CD4-positive, alpha-beta T cell treated with Interleukin-12 subunit alpha and Interleukin-12 subunit beta, for 1 hour (primary cell): ENCODE data around the gene BTBD2.
A peak's percentile ranks its signal among the peaks of the same experiment; 100 is the strongest.

Source experiments
- DNase-seq: peaks from one replicate; pipeline ENCODE4 v3.0.0-alpha.2; 2020

Gene BTBD2

DNA sequence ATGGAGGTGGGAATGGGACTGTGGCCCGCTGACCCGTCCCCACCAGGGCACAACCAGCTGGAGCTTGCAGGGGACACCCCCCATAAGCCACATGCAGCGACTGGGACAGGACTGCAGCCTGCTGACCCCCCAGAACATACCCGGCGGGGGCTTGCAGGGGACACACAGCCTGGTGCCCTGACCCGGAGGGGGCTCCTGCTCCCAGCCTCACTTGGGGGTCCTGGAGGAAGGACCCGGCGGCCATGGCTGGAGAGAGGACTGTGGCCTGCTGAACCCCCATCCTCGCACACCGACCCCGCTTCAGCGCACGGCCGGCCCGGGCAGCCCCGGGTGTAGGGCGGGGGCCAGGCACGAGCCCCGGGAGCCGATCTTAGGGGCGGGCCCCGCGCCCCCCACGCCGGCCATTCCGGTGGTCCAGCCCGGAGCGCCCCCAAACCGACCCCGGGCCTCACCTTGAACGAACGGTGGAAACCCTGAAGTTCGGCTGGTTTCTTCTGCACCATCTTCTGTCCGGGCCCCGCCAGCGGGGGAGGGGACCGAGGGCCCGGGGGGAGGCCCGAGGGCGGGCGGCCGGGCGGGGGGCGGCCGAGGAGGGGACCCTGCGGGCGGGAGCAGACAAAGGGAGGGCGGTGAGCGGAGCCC, 35.0 kb upstream of the BTBD2 start:
- no peak for DNase-seq

DNA sequence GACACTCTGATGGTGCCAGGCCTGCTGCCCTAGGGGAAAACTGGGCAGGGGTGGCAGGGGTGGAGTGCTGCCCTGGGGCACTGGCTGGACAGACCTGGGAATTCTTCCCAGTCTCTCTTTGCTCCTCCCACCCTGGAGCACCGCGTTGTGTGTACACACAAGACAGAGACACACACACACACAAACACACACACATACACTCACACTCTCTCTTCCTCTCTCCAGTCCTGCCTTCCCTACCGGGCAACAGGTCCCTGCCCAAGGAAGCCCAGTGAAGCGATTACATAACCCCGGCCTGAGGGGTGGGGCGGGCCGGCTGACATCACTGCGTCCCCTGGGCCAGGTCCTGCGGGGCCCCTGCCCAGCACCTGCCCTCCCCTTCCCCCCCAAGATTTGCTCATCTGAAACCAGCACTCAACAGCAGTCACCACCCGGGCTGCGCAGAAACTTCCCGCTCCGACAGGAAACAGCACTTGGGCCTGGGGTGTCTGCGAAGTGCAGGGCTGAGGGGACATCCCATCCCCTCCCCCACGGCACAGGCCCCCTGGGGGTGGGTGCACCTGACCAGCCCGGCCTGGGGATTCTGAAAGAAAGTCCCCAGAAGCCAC, 34.3 kb upstream of the BTBD2 start:
- peak; percentile 73 for DNase-seq

DNA sequence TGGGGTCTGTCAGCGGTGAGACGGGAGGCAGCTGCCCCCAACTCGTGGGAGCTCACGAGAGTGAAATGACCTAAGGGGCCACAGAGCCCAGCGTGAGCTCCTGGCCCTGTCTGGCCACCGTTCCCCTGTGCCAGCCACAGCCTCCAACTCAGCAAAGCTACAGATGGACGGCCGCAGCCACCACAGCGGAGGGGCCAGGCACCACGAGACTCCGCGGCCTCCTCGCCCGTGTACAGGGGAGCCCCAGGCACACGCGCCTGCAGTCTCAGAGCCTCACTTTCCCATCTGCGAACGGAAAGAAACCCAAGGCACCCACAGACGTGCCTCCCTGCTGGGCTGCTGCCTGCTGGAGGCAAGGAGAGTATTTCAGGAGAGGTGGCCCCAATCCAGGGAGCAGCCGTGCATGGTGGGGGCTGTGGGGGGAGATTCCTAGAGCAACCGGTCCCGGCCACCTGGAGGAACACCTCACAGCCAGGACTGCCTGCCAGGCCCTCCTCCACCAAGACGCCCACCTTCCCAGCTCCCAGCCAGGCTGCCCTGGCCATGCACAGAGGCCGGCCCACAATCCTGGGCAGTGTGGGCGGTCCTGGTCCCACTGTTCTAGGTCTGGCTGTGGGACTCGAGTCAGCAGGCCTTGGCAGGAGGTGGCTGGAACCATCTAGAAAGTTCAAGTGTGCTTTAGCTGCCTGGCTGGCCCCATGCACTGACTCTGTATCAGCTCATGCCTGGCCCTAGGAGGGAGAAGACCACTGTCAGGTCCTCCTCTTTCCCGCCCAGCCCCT, 33.6 kb upstream of the BTBD2 start:
- DNase-seq = no peak

DNA sequence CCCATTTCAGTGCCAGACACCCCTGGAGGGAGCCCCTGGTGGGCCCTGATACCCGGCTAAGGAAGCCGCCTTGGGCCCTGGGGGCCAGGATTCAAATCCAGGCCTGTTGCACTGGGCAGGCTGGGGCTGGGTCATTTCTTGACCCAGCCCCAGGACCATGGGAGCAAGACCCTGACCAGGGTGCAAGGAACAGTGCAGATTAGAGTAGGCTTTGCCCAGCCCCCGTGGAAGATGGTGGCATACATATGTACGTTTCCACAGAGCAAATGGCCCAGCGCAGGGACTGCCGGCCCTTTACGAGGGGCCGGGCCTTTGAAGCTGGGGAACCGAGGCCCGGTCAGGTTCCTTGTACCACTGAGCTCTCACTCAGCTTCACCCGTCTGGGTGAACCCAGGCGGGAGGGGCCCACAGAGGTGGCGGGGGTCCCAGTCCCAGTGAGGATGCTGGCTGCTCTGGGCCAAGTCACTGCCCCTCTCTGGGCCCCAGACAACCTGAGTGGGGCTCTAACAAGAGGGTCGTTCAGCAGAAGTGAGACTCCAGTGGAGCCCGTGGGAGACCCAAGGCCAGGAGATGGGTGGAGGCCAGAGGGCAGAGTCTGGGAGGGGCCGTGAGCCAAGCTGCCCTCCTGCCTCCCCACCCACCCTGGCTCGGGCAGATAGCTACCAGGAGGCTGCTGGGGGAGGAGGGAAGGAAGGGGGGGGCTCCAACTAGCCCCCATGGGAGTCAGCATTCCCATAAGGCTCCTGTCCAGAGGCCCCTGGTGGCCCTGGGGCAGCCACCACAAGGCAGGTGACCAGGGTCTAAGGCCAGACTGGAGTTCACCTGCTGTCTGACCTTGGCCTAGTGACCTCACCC, 32.8 kb upstream of the BTBD2 start:
- DNase-seq = no peak

DNA sequence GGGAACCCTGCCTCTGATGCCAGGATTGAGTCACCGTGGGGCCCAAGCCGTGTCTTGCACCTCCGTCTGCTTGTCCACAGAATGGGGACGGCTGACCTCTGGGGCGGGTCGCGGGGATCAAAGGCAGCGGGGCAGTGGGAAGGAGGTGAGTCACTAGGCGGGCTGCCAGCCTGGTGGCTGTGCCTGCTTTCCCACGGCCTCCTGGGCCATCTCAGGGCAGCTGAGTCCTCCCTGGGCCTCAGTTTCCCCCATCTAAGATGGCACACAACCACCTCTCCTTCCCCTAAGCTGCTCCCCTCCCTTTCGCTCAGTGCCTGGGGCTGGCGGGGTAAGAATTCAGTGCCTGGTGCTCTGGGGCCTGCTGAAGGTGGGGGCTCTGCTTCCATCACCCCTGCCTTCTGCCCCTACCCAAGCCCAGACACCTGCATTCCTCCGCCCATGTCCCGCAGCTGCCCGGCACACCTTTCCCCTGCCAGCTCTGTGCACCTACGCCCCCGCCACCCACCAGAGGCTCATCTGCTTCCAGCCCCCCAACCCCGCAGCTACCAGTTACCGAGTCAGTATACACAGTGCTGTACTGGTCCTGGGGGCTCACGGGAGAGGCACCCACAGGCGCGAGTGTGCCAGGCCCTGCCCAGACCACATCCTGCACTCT, 32.1 kb upstream of the BTBD2 start:
- no peak for DNase-seq

DNA sequence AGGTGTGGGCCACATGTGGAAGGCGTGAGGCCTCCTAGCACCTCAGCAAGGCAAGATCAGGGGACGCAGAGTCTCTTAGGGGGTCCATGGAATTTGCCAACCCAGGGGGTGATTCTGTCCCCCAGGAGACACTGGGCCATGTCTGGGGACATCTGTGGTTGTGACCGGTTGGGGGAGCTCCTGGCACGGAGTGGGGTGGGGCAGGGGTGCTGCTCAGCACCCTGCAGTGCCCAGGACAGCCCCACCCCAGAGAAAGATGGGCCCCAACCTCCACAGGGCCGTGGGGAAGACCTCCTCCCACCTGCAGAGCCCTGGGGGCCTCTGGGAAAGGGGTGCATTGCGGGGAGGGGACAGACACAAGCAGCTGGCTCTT, 31.5 kb upstream of the BTBD2 start:
- DNase-seq = no peak

DNA sequence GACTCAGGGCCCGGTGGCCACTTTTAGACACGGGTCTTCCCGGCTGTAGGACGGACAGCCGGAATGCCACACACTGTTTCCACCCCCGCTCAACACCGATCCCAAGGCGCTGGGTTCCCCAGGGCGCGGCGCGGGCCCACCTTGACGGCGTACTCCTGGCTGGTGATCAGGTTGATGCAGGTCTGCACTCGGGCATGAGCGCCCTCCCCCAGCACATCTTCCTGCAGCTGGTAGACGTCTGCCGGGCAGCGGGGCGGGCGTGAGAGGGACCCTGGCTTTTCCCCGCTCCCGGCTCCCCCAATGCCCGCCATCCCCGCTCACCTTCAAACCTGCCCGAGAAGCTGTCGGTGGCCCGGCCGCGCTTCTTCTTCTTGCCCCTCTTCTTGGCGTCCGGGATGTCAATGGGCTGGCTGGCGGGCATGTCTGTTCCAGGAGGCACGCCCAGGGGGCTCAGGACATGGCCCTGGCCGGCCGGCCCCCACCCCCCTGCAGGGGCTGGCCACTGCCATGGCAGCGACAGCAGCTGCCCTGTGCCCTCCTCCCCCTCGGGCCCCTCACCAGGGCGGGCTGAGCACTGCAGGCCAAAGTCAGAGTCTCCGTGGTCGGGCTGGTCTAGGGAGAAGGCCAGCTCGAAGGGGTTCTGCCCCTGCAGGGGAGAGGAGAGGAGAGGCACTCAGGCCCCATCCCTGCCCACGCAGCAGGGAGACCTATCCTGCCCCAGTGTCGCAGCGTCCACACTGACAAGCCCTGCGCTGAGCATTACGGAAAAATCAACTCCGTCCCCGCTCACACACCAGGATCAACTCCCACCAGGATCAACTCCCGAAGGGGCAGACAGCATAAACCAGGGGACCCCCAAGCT, 30.8 kb upstream of the BTBD2 start:
- no peak for DNase-seq

DNA sequence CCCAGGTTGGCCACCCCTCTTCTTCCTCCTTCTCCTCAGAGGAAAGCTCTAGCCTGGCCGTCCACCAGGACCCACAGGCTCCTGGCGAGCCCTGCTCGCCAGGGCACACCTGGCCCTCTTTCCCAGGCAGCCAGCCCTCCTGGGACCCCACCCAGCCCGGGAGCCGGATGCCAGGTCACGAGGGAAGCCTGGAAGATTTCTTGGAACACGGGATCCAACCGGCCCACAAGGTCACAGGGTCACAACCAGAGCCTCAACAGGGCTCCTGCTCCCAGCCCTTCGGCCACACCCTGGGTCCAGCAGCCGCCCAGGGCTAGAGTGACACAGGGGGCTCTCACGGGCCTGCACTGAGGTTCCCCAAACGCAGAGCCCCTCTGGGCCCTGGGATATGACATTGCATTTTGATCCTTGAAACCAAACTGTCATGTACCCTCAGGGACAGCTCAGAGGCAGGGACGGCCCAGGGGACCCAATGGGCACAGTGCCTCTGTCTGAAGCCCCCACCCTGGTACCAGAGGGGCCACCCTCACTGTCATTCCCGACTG, 30.1 kb upstream of the BTBD2 start:
- no peak for DNase-seq

DNA sequence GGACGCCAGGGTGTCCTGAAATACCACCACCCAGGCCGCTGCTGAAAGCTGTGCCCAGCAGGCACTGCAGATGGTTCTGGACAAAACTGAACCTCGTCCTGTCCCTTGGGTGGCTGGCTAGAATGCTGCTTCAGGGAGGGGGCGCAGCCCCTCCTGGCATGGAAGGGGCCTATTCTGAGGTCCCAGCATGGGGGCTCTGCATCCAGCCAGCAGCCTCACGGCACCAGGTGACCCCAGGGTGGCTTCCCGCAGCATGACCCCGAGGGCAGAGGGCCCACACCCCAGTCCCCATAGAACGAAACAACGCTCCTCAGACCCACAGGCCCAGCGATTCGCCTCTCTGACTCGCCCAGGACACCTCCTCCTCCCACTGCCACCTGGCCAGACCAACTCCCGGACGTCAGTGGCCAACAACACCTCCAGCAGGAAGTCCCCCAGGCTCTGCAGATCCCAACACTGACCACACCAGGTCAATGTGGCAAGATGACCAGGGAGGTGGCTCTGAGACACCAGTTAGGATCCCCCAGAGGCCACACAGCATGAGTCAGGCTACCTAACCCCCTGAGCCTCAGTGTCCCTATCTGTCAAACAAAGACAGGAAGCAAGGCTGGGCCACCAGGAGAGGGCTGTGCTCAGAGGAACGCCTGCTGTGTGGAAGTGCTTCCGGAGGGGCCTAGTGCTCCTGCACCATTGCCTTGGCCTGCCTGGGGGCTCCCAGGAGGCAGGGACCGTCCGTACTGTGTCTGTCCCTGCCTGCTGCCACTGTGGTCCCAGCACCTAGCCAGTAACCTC, 29.4 kb upstream of the BTBD2 start:
- no peak for DNase-seq

DNA sequence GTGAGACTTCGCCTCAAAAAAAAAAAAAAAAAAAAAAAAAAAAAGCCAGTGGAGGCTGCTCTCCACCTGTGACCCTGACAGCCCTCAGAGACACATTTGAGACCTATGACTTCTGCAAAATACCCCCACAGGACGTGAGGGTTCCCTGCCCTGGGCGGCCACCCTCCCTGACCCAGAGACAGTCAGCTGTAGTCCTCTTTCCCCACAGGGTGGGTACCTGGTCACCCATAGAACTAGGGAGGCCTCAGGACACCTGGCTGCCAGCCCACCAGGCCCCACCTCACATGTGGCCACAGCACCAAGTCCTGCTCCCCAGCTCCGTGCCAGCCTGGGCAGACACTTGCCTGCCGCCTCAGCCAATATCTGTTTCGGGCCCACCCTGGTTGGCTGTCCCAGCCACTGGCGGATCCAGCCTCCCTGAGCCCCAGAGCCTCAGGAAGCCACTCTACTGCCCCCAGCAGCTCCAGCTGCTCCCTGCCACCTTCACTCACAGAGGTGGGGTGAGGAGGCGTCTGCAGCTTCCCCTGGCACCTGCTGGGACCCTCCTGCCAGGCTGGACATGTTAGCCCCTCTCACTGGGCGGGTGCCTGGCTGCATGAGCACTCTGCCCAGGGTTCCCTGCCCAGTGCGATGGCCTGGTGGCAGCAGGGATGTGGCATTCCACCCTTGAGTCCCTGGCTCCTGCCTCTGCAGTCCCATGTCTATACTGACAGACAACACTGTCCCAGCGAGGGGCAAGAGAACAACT, 28.6 kb upstream of the BTBD2 start:
- no peak for DNase-seq

DNA sequence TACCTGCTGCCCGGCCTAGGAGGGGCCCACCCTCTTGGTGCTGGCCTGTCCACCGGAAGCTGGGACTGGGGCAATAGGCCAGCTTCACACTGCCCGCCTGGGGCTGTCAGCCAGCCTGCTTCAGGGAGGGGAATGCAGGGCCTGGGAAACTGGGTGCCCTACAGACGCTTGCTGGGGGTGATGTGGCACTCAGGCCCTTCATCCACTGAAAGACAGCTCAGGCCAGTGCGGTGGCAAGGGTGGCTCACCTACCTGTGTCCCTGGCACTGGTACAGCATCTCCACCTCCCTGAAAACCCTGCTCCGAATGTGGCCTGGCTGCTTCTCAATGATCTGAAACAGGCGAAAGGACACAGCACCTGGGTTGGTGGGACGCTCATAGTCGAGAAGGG, 27.7 kb upstream of the BTBD2 start:
- no peak for DNase-seq

DNA sequence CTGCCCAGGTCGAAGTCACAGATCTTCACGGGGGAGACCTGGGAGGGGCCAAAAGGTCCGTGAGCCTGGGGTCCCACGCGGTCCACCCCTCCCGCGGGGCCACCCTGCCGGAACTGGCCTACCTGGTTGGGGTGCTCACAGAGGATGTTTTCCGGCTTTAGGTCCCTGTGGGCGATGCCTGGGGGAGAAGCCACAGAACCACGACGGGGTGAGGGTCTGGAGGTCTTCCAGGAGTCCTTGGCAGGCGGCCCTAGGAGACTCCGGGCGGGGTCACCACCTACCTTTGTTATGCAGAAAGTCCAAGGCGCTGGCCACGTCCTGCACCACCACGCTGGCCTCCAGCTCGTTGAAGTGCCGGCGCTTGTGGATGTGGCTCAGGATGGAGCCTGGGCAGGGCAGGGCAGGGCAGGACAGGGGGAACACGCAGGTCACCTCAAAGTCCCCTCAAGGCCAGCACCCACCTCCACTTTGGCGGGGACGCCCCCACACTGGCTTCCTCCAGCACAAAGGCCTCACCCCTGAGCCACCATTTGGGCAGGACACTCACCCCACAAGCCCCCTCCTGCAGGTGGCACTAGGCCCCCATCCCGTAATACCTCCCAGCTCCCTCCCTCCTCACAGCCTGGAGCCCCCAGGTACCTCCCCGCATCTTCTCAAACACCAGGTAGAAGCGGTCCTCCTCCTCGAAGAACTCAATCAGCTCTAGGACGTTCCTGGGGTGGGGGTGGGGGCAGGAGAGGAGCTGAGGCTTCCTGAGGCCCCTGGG, 27.2 kb upstream of the BTBD2 start:
- DNase-seq = no peak

DNA sequence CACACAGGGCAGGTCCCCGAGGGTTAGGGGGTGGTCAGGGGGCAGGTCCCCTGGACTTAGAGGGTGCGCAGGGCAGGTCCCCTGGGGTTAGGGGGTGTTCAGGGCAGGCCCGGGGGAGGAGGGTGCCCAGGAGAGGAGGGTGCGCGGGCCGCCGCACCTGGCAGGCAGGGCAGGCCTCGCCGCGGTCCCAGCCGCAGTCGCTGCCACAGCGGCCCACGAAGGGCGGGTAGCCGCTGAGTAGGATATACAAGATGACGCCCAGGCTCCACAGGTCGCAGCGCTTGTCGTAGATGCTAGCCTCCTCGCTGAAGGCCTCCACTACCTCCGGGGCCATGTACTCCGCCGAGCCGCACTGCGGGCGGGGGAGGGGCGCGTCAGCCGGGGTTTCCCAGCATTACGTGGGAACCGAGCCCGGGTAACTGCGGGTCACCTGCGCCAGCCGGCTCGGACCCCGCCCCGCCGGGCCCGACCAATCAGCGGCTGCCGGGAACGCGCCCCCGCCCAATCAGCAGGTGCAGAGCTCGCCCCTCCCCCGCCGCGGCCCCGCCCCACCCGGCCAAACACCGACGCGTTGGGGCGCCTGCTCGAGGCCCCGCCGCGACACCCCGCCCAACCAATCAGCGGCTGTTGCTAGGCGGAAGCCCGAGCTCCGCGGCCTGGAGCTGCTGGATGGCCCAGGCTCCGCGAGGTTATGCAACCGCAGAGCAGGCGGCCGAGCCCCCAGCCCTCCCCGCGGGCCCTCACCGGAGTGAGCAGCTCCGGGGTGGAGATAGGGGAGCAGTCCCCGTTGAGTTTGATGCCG, 26.4 kb upstream of the BTBD2 start:
- peak; percentile 100 for DNase-seq

DNA sequence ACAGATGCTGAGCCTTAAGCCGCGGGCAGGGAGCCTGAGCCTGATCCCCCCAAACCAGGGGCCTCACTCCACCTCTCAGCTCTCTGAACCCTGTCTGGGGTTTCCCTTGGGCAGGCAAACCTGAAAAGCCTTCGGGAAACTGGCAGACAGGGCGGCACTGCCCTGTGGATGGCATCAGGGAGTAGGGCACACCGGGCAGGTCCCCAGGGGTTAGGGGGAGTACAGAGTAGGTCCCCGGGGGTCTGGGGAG, 25.8 kb upstream of the BTBD2 start:
- no peak for DNase-seq

DNA sequence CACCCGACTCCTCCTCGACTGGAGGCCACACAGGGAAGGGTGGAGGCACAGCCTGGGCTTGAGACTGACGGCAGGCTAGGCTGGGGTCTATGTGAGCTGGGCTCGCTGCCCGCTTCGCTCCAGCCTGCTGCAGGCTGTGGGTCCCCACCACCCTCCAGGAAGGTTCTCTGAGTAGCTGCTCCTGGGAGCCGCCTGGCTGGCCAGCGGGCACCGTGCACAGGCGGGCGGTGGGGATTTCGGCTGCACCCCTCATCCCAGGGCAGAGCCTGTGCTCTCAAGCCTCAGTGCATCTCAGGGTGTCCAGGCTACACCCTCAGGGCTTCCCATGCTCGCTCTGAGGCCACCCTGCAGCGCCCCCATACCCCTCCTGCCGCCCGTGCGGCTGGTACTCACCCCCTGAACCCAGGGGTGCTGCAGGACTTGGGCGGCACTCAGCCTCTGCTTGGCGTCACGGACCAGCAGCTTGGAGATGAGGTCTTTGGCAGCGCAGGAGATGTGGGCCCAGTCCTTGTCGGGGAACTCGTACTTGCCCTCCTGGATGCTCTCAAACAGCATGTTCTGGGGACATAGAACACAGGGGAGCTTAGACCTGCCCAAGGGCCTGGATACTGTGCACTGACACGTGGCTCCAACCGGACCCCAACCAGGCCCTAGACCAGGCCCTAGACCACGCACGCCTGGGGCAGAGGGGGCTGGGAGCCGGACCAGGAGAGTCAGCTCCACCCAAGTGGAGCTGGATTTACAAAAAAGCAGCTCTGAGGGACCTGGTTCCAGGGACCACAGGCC, 25.3 kb upstream of the BTBD2 start:
- DNase-seq = no peak

DNA sequence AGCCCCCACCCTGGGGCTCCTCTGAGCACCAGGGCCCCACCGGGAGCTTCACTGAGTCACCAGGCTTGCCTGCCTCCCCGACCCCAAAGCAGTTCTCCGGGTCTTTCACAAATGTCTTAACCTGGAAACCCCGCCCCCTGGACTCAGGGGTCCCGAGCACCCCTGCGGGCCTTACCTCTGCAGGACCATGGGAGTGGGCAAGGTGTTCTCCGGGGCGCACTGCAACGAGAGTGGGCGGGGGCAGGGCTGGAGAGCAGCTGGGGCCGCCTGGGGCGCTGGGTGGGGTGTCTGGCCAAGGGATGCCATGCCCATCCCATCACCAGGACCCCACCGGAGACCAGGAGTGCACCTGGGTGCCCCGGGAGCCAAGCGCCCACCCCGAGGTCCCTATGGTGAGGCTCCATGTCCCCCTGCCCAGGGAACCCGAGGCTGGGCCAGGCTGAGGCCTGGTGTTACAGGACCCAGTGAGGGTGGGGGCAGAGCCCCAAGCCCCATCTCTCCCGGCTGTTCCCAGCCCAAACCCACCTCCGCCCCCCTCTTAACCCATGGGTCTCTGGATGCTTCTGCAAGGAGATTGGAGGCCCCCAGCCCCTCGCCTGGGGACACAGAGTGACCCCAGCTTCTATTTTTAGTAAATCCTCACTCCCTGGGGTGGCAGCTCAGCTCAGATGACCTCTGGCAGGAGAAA, 24.6 kb upstream of the BTBD2 start:
- DNase-seq = no peak
